ENCODE measurements around the gene FBLIM1. TPM values are rescaled to one million over a fixed set of nuclear protein-coding genes. Genes with fewer than 3 reads are reported as not detected.
A peak's percentile ranks its signal among the peaks of the same experiment; 100 is the strongest.

FBLIM1 gene, protein sequence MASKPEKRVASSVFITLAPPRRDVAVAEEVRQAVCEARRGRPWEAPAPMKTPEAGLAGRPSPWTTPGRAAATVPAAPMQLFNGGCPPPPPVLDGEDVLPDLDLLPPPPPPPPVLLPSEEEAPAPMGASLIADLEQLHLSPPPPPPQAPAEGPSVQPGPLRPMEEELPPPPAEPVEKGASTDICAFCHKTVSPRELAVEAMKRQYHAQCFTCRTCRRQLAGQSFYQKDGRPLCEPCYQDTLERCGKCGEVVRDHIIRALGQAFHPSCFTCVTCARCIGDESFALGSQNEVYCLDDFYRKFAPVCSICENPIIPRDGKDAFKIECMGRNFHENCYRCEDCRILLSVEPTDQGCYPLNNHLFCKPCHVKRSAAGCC
- 198 TPM for total RNA-seq (ENCODE audit: unreplicated experiment)
- long read RNA-seq, transcript FBLIM1-202 (9 exons, 3,695 nt): major isoform, 6 of 40 reads
- long read RNA-seq, partial matches to known transcripts: 5 of 40 reads
- long read RNA-seq, other reads (novel, unspliced or antisense): 29 of 40 reads

DNA sequence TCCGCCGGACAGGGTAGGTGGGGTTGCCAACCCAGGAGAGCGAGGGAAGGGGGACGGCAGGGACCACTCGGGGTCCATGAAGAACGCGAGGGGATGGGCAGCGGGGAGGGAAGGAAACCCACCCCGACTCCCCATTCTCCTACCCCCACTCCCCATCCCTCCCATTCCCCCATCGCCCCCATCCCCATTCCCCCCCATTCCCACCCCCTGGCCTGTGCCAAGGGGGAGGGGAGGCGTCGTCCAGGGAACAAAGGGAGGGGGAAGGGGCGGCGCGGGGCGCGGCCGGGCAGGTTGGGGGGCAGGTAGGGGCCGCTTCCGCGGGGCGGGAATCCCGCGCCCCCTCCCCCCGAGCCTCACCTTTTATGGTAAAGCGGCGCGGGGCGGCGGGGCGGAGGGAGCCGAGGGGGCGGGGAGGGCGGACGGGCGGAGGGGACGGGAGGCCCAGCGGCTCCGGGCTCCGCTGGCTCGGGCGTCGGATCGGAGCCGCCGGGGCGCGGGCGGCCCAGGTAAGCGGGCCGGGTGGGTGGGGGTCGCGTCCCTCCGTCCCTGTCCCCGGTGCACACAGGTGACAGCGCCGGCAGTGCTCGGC is at the start of gene FBLIM1:
TSS of gene FBLIM1 (plus strand) at position 453 of the 589 bp plus-strand sequence. CDS start 6,189 bp downstream, outside the sequence.
- H3K27ac Mint-ChIP-seq (ENCODE audit: unreplicated experiment): peak within 1 kb of the TSS; percentile 81
- peak; percentile 59 for DNase-seq (ENCODE audit: low spot score)
- TF ChIP-seq, protein P1, sequence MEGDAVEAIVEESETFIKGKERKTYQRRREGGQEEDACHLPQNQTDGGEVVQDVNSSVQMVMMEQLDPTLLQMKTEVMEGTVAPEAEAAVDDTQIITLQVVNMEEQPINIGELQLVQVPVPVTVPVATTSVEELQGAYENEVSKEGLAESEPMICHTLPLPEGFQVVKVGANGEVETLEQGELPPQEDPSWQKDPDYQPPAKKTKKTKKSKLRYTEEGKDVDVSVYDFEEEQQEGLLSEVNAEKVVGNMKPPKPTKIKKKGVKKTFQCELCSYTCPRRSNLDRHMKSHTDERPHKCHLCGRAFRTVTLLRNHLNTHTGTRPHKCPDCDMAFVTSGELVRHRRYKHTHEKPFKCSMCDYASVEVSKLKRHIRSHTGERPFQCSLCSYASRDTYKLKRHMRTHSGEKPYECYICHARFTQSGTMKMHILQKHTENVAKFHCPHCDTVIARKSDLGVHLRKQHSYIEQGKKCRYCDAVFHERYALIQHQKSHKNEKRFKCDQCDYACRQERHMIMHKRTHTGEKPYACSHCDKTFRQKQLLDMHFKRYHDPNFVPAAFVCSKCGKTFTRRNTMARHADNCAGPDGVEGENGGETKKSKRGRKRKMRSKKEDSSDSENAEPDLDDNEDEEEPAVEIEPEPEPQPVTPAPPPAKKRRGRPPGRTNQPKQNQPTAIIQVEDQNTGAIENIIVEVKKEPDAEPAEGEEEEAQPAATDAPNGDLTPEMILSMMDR (IDR thresholded peaks at IDR 0.05; ENCODE audit: unreplicated experiment): no peak
- H3K4me1 Mint-ChIP-seq (ENCODE audit: unreplicated experiment): peaks cover 31% of the 10 kb centered on the region
- H3K4me3 Mint-ChIP-seq (ENCODE audit: unreplicated experiment): peak within 1 kb of the TSS; percentile 96
- no peaks in the 10 kb centered on the region for H3K9me3 Mint-ChIP-seq (ENCODE audit: unreplicated experiment)
- H3K27me3 Mint-ChIP-seq (ENCODE audit: unreplicated experiment): peaks cover 12% of the 10 kb centered on the region
- peaks cover 14% of the 10 kb centered on the region for H3K36me3 Mint-ChIP-seq (ENCODE audit: low read depth, unreplicated experiment)

DNA sequence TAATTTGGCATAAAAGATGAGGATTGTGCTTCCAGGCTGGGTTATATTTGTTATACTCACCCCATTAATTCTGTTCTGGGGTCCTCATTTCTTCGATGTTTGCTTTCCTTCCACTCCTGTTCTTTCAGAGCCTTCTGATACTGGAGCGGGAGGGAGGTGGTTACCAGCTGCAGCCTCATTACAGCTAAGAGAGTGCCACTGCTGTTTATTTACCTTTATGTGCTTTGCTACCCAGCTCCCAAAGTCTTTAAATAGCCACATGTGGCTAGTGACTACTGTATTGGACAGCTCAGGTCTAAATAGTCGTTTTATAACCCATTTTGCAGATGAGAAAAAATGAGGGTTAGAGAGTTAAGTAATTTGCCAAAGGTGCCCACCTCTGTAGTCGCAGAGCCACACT is 49.4 kb upstream of the FBLIM1 start:
- Mint-ChIP-seq H3K4me3 (ENCODE audit: unreplicated experiment) (no peak overlapping the region), H3K4me1 (ENCODE audit: unreplicated experiment) (peaks cover 7% of the 10 kb centered on the region), H3K27ac (ENCODE audit: unreplicated experiment) (no peak overlapping the region), H3K9me3 (ENCODE audit: unreplicated experiment) (no peaks in the 10 kb centered on the region), H3K36me3 (ENCODE audit: low read depth, unreplicated experiment) (peaks cover 3% of the 10 kb centered on the region), H3K27me3 (ENCODE audit: unreplicated experiment) (no peaks in the 10 kb centered on the region)
- no peak for DNase-seq (ENCODE audit: low spot score)
- TF ChIP-seq, protein P1 (IDR thresholded peaks at IDR 0.05; ENCODE audit: unreplicated experiment): no peak

DNA sequence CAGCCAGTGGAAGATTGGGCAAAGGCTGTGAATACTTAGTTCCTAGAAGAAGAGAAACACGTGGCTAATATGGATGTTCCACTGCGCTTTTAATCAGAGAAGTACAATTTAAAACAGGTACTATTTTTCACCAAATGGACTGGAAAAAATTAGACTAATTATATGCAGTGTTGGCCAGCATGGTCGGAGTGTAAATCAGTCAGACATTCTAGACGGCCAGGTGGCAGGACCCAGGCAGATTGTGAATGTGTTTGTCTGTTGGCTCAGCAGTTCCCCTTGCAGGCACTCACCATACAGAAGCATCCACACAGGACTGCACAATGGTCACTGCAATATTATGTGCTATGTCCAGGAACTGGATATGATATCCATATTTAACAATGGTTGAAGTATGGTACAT is 46.4 kb upstream of the FBLIM1 start:
- peaks cover 4% of the 10 kb centered on the region for H3K27me3 Mint-ChIP-seq (ENCODE audit: unreplicated experiment)
- no peaks in the 10 kb centered on the region for H3K9me3 Mint-ChIP-seq (ENCODE audit: unreplicated experiment)

DNA sequence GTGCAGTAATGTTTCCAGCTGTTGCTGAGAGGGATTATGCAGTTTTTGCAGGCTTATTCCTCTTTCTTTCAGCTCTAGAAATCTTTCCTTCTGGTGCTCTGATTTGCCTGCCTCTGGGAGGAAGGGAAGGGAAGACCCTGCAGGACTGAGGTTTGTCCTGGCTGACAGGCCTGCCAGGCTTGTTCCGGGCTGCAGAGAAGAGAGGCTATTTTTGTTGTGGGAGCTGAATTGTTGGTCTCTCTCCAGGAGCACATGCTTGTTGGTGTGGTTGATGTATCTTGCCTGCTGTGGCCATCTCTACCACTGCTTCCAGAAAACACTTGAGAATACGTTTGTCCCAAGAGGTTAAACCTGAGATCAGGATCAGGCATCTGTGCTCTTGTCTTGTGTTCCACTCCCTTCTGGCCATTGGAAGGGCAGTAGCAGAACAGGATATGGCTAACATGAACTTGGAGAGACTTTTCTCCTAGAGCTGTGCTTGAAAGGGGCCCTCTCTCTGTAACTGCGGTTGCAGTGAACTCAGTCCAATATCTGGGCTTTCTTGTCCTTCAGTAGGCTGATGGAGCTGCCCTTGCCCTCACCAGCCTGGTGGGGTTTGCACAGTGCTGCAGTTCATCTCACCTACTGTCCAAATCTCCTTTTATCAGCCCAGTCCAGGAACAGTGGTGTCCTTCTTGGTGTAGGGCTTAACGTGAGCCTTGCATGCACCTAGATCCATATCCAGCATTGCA is 44.0 kb upstream of the FBLIM1 start:
- peak overlapping the region; percentile 48 for H3K4me3 Mint-ChIP-seq (ENCODE audit: unreplicated experiment)
- H3K9me3 Mint-ChIP-seq (ENCODE audit: unreplicated experiment): no peaks in the 10 kb centered on the region
- no peak for DNase-seq (ENCODE audit: low spot score)
- peaks cover 4% of the 10 kb centered on the region for H3K27me3 Mint-ChIP-seq (ENCODE audit: unreplicated experiment)
- H3K4me1 Mint-ChIP-seq (ENCODE audit: unreplicated experiment): peaks cover 3% of the 10 kb centered on the region
- no peak overlapping the region for H3K27ac Mint-ChIP-seq (ENCODE audit: unreplicated experiment)
- TF ChIP-seq, protein P1 (IDR thresholded peaks at IDR 0.05; ENCODE audit: unreplicated experiment): no peak
- H3K36me3 Mint-ChIP-seq (ENCODE audit: low read depth, unreplicated experiment): peaks cover 10% of the 10 kb centered on the region

More for the DNA sequence above, 46.4 kb upstream of the FBLIM1 start:
- Mint-ChIP-seq H3K27ac (ENCODE audit: unreplicated experiment) (no peak overlapping the region), H3K36me3 (ENCODE audit: low read depth, unreplicated experiment) (peaks cover 6% of the 10 kb centered on the region), H3K4me1 (ENCODE audit: unreplicated experiment) (peaks cover 3% of the 10 kb centered on the region), H3K4me3 (ENCODE audit: unreplicated experiment) (no peak overlapping the region)
- DNase-seq (ENCODE audit: low spot score): no peak
- TF ChIP-seq, protein P1 (IDR thresholded peaks at IDR 0.05; ENCODE audit: unreplicated experiment): no peak
